GM18909 (cell line): ENCODE data around the gene GNE.

Experiments used
- ATAC-seq: cut with Tn5 transposase; IDR thresholded peaks from one replicate; pipeline ENCODE4 v1.9.1; 2021; ENCODE audit warnings: mild to moderate bottlenecking; ENCODE audit not compliant: unreplicated experiment, poor library complexity

The GNE gene

GRCh38 chr9:36174271-36174670 is 84.0 kb downstream of the GNE start:
- ATAC-seq, result no peak

- no peak for ATAC-seq
These were observed 84.4 kb downstream of the GNE start for GRCh38 chr9:36173861-36174260.

DNA sequence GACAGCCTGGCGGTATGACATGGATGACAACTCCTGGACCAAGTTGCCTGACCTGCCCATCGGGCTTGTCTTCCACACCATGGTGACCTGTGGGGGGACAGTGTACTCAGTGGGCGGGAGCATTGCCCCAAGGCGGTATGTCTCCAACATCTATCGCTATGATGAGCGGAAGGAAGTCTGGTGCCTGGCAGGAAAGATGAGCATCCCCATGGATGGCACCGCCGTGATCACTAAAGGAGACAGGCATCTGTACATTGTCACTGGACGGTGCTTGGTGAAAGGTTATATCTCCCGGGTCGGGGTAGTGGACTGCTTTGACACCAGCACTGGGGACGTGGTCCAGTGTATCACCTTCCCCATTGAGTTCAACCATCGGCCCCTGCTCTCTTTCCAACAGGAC is 87.7 kb downstream of the GNE start:
- no peak for ATAC-seq

GRCh38 chr9:36169708-36170107 is 88.5 kb downstream of the GNE start:
- ATAC-seq, result no peak

GRCh38 chr9:36169166-36169565 is 89.1 kb downstream of the GNE start, which contains the start of gene CCIN:
TSS of gene CCIN (plus strand) at chr9:36169388. CDS start at chr9:36169503, 115 bp downstream.
- no peak for ATAC-seq

DNA sequence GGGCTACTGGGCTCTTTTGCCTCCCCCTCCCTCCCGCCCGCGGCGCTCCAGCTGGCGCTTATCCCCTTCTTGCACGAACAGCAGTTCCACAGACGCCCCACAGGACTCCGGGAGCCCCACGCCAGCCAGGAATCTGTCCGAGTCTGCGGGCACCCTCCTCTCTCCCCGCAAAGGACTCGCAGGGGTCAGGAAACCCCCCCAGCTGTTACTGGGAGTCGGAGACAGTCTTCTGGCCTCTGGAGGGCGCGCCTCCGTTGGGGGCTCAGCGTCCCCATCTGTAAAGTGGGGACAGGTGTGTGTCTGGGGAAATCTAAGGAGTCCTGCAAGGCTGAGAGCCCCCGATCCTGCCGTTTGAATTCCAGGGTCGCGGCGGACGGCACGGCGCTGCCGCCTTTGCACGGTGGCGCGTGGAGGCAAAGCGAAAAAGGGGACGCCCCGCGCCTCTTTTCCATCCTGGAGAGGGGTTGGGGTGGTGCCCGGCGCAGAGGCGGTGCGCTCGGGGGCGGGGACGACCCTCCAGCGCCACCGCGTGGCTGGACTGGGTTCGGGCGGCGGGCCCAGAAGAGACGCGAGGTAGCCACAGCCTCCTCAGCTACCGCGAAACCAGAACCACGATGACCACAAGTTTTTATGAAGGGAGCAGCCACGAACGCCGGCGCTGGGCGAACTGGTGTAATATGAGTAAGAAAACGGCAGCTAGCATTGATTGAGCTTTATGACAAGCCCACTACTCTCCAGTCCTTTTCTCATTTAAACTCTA is 91.9 kb downstream of the GNE start:
- ATAC-seq, result peak; percentile 89

DNA sequence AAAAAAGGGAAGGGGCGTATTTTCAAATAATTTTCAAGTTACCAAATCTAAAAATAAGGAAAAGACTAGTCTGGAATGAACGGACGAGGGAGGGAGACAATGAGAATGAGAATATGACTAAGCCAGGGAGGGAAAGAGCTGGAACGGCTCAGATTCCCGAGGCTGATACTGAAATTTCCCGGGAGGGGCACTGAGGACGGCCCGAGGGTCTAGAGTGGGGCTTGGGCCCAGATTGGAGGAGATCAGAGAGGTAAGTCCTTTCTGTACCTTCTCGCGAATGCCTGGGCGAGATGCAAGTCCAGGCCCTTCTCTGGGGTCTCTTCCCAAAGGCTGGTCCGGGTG is 92.5 kb downstream of the GNE start:
- ATAC-seq, result no peak

DNA sequence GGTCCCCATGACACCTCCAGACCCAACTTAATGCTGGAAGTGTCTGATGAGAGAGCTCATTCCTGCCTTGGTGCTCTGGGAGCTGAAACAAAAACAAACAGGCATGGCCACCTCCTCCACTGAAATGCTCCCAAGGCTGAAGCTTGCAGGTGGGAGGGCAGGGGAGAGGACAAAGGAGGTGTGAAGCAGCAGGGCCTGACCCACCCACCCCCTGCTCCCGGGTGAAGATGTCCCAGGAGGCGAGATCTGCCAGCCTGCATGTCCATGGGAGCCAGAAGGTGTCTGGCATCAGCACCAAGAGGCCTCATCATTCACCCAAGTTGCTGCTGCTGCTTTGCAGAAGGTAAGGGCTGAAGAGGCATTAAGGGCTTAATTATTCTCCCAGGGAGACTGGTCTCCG is 93.3 kb downstream of the GNE start:
- ATAC-seq, result no peak
